IMR-90 (cell line): Measurements from ENCODE around the gene EMC1. TPM values are rescaled to one million over a fixed set of nuclear protein-coding genes. Genes with fewer than 3 reads are reported as not detected.

Experiments
- ATAC-seq: fragments of 200-7000 bp; cut with Tn5 transposase; 2 replicates; pipeline ENCODE4 v1.9.1; 2020; ENCODE audit warnings: low read depth, mild to moderate bottlenecking, moderate library complexity
- BruUV-seq: library from RNA; stranded (reverse); fragments of 400-500 nt; replicated peaks from 2 replicates; lab custom pipeline; 2021; lab: Mats Ljungman, UMichigan
- CTCF ChIA-PET: fragments of 300-600 bp; formaldehyde crosslinking; extraction: SDS; loops from one replicate; lab custom pipeline; 2021; ENCODE audit warnings: antibody characterized with exemption; lab: Yijun Ruan, JAX
- POLR2A ChIA-PET: fragments of 300-600 bp; sonication (Branson Sonifier 250); formaldehyde crosslinking; loops from one replicate; lab custom pipeline; 2022; ENCODE audit warnings: antibody characterized with exemption; ENCODE audit not compliant: unreplicated experiment; lab: Charles Lee
- DNase-seq: peaks from one replicate; pipeline ENCODE4 v3.0.0; 2013
- H2AFZ ChIP-seq: replicated peaks from 2 replicates; pipeline ENCODE3; 2013; ENCODE audit warnings: low read length, mild to moderate bottlenecking; ENCODE audit not compliant: poor library complexity
- H2AK5ac ChIP-seq: 2 replicates; pipeline ENCODE4 v1.6.1; 2013; ENCODE audit warnings: low read depth, low read length, inconsistent platforms
- H2AK9ac ChIP-seq: replicated peaks from 2 replicates; pipeline ENCODE3; 2013; ENCODE audit warnings: mild to moderate bottlenecking, low read depth, low read length, moderate library complexity; ENCODE audit not compliant: poor library complexity
- H2BK120ac ChIP-seq: 2 replicates; pipeline ENCODE4 v1.6.1; 2013; ENCODE audit warnings: low read depth, low read length, inconsistent platforms
- H2BK15ac ChIP-seq: 3 replicates; pipeline ENCODE4 v1.6.1; 2013; ENCODE audit warnings: low read depth, low read length, inconsistent platforms
- H2BK20ac ChIP-seq: 2 replicates; pipeline ENCODE4 v1.6.1; 2013; ENCODE audit warnings: low read depth, mild to moderate bottlenecking, inconsistent platforms, low read length, moderate library complexity
- H2BK5ac ChIP-seq: 2 replicates; pipeline ENCODE4 v1.6.1; 2013; ENCODE audit warnings: mild to moderate bottlenecking, low read depth, low read length, inconsistent platforms; ENCODE audit not compliant: poor library complexity, severe bottlenecking
- H3K14ac ChIP-seq: replicated peaks from 2 replicates; pipeline ENCODE4 v1.6.1; 2013; ENCODE audit warnings: low read depth, low read length, inconsistent platforms
- H3K18ac ChIP-seq: 2 replicates; pipeline ENCODE4 v1.6.1; 2013; ENCODE audit warnings: low read depth, low read length, control low read depth
- H3K23ac ChIP-seq: 2 replicates; pipeline ENCODE4 v1.6.1; 2013; ENCODE audit warnings: low read depth, low read length, inconsistent platforms
- H3K27ac ChIP-seq: 2 replicates; pipeline ENCODE4 v1.5.1; 2013; ENCODE audit warnings: mild to moderate bottlenecking, control low read depth, low read length; ENCODE audit not compliant: insufficient read depth
- H3K27me3 ChIP-seq: 2 replicates; pipeline ENCODE4 v1.6.1; 2013; ENCODE audit warnings: low read length; ENCODE audit not compliant: control insufficient read depth, insufficient read depth
- H3K36me3 ChIP-seq: 2 replicates; pipeline ENCODE4 v1.6.1; 2013; ENCODE audit warnings: low read length, mixed read lengths; ENCODE audit not compliant: control insufficient read depth, insufficient read depth
- H3K4ac ChIP-seq: 2 replicates; pipeline ENCODE4 v1.6.1; 2013; ENCODE audit warnings: low read depth, low read length, inconsistent platforms
- H3K4me1 ChIP-seq: 2 replicates; pipeline ENCODE4 v1.6.1; 2013; ENCODE audit warnings: low read length, mixed read lengths; ENCODE audit not compliant: control insufficient read depth, insufficient read depth
- H3K4me2 ChIP-seq: 2 replicates; pipeline ENCODE4 v1.6.1; 2013; ENCODE audit warnings: low read depth, mild to moderate bottlenecking, control low read depth, low read length, moderate library complexity
- H3K4me3 ChIP-seq: 2 replicates; pipeline ENCODE4 v1.5.1; 2013; ENCODE audit warnings: low read depth, mild to moderate bottlenecking, control low read depth, low read length, moderate library complexity; ENCODE audit not compliant: insufficient read depth
- H3K56ac ChIP-seq: 2 replicates; pipeline ENCODE4 v1.6.1; 2013; ENCODE audit warnings: low read length, inconsistent platforms; ENCODE audit not compliant: insufficient read depth; ENCODE audit errors: extremely low read depth
- H3K79me1 ChIP-seq, 2 experiments: 2 replicates each; pipeline ENCODE4 v1.6.1; 2013; ENCODE audit warnings: low read length in 2 of 2, inconsistent platforms in 1 of 2, low read depth in 1 of 2
- H3K9ac ChIP-seq: 2 replicates; pipeline ENCODE4 v1.6.1; 2013; ENCODE audit warnings: low read depth, low read length, control low read depth
- H3K9me1 ChIP-seq: 2 replicates; pipeline ENCODE4 v1.6.1; 2013; ENCODE audit warnings: low read length, inconsistent platforms; ENCODE audit not compliant: insufficient read depth
- H3K9me3 ChIP-seq: 2 replicates; pipeline ENCODE4 v1.6.1; 2013; ENCODE audit warnings: low read length; ENCODE audit not compliant: control insufficient read depth, insufficient read depth
- H4K20me1 ChIP-seq: 2 replicates; pipeline ENCODE4 v1.6.1; 2013; ENCODE audit warnings: low read length, inconsistent platforms; ENCODE audit not compliant: insufficient read depth
- H4K5ac ChIP-seq: 2 replicates; pipeline ENCODE4 v1.6.1; 2013; ENCODE audit warnings: mild to moderate bottlenecking, low read depth, low read length, control low read depth
- H4K8ac ChIP-seq, 2 experiments: 2 replicates each; pipeline ENCODE4 v1.6.1; 2013; ENCODE audit warnings: low read depth in 2 of 2, low read length in 2 of 2, control low read depth in 1 of 2, inconsistent platforms in 1 of 2
- H4K91ac ChIP-seq: 2 replicates; pipeline ENCODE4 v1.6.1; 2013; ENCODE audit warnings: low read depth, low read length, inconsistent platforms; ENCODE audit not compliant: insufficient read depth
- MAZ ChIP-seq: IDR thresholded peaks from 2 replicates; pipeline ENCODE4 v1.6.1; 2012; ENCODE audit warnings: low read depth, mild to moderate bottlenecking, low read length, improper control_type of control experiment, moderate library complexity, borderline replicate concordance
- MXI1 ChIP-seq: IDR thresholded peaks from 2 replicates; pipeline ENCODE4 v1.6.1; 2012; ENCODE audit warnings: low read depth, mild to moderate bottlenecking, low read length, moderate library complexity, borderline replicate concordance
- POLR2A ChIP-seq: IDR thresholded peaks from 2 replicates; pipeline ENCODE4 v1.6.1; 2012; ENCODE audit warnings: mild to moderate bottlenecking, low read depth, low read length
- WGBS, 2 experiments: methylation state at CpG; one replicate each; pipeline versions ENCODE4 v1.1.5 to v1.1.7; 2013; ENCODE audit warnings: missing lambda C conversion rate in 2 of 2; ENCODE audit not compliant: insufficient read length in 1 of 2; ENCODE audit errors: extremely low coverage in 2 of 2; 5-methylcytosine and 5-hydroxymethylcytosine counted together
- dilution Hi-C: fragments of 300-500 bp; cut with HindIII; formaldehyde crosslinking; loops from one replicate; pipeline ENCODE4 v1.14.3; 2018; ENCODE audit warnings: low sequenced_read_pairs; ENCODE audit not compliant: unreplicated experiment
- in situ Hi-C: fragments of 300-500 bp; cut with MboI; formaldehyde crosslinking; loops from 3 replicates; pipeline ENCODE4 v1.14.3; 2019; ENCODE audit warnings: low sequenced_read_pairs, inconsistent platforms, mixed read lengths
- intact Hi-C: fragments of 100-400 bp; cut with micrococcal nuclease; formaldehyde crosslinking; loops from 2 replicates; pipeline ENCODE4 v1.10.0; 2022
- polyA plus RNA-seq, 3 experiments: library from polyadenylated mRNA; depleted of rRNA; stranded (reverse); fragments of >200 nt; gene quantifications; 2 replicates each; pipeline ENCODE4 v1.2.3, GENCODE V29; 2012; ENCODE audit warnings: low replicate concordance in 1 of 3
- total RNA-seq: library from RNA; depleted of rRNA; stranded (reverse); fragments of >200 nt; gene quantifications from 2 replicates; pipeline ENCODE4 v1.2.3, GENCODE V29; 2012

The EMC1 gene
- total and polyA plus RNA-seq, 2 of the 4 experiments (the other 2 are of a cell fraction): 65.4 to 114 TPM

DNA sequence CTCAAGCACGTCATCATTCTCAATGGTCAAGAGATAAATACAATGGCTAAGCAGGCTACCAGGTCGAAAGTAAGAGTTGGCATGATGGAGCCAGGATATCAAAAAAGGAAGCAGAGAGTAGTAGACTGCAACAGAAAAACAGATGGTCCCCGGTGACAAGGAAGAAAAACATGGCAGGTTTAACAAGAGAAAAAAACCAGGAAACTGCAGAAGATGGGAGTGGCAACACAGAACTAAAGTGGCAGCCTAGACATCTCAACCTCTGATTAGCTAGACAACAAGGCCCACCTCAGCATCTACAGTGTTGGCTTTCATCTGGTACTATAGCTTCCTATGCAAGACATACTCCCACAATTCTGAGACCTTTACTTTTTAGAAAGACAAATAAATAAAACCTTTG is 44.4 kb downstream of the EMC1 start:
- H2AK9ac ChIP-seq: no peak overlapping the region
- no peak overlapping the region for H3K18ac ChIP-seq
- no peak overlapping the region for H3K27ac ChIP-seq
- no peak overlapping the region for H2BK15ac ChIP-seq
- no peak overlapping the region for H4K91ac ChIP-seq
- no peak overlapping the region for H4K5ac ChIP-seq
- H3K9ac ChIP-seq: no peak overlapping the region
- H3K4me2 ChIP-seq: no peak overlapping the region
- H3K27me3 ChIP-seq: no peaks in the 10 kb centered on the region
- ChIA-PET POLR2A (no interaction called here), CTCF (no interaction called here)
- peaks cover 2% of the 10 kb centered on the region for H3K36me3 ChIP-seq
- H3K23ac ChIP-seq: no peak overlapping the region
- no peak overlapping the region for H3K14ac ChIP-seq
- 0 out of 2 replicates have a peak, but pooled peaks have one; percentile 30 for TF ChIP-seq POLR2A
- TF ChIP-seq MXI1: no peak
- no peak for TF ChIP-seq MAZ
- no peak overlapping the region for H3K4ac ChIP-seq
- H3K4me1 ChIP-seq: peaks cover 15% of the 10 kb centered on the region
- dilution Hi-C loops: no loop called here
- no peaks in the 10 kb centered on the region for H3K9me3 ChIP-seq
- no TSS peak for BruUV-seq
- intact Hi-C loops: no loop called here
- peaks cover 9 to 53% of the 10 kb centered on the region in 2 experiments; a peak in 3 of 4 replicates for H3K79me1 ChIP-seq
- WGBS, 2 experiments: 90% methylated on average over 2 of the region's 3 CpGs; no CpG with 5 or more reads in 1 of the 2 experiments
- H4K20me1 ChIP-seq: peaks cover 78% of the 10 kb centered on the region
- no peak overlapping the region for H2AK5ac ChIP-seq
- no peak overlapping the region for H2AFZ ChIP-seq
- DNase-seq (no peak), ATAC-seq (no peak)
- H3K4me3 ChIP-seq: no peak overlapping the region
- no peak overlapping the region for H2BK120ac ChIP-seq
- H3K56ac ChIP-seq: no peak overlapping the region
- H3K9me1 ChIP-seq: peaks cover 10% of the 10 kb centered on the region
- H4K8ac ChIP-seq: no peak overlapping the region
- no peak overlapping the region for H2BK20ac ChIP-seq
- no peak overlapping the region for H2BK5ac ChIP-seq
- in situ Hi-C loops: no loop called here
